GM19452 (cell line): ENCODE results near the gene CIBAR2.
"Not testable (repeated sequence)": the region's sequence is repeated elsewhere in the genome, so short reads cannot be mapped to it uniquely, and the experiment has no call there.

Experiments used
- ATAC-seq: cut with Tn5 transposase; IDR thresholded peaks from one replicate; pipeline ENCODE4 v1.9.1; 2021; ENCODE audit not compliant: unreplicated experiment

CIBAR2 gene

DNA sequence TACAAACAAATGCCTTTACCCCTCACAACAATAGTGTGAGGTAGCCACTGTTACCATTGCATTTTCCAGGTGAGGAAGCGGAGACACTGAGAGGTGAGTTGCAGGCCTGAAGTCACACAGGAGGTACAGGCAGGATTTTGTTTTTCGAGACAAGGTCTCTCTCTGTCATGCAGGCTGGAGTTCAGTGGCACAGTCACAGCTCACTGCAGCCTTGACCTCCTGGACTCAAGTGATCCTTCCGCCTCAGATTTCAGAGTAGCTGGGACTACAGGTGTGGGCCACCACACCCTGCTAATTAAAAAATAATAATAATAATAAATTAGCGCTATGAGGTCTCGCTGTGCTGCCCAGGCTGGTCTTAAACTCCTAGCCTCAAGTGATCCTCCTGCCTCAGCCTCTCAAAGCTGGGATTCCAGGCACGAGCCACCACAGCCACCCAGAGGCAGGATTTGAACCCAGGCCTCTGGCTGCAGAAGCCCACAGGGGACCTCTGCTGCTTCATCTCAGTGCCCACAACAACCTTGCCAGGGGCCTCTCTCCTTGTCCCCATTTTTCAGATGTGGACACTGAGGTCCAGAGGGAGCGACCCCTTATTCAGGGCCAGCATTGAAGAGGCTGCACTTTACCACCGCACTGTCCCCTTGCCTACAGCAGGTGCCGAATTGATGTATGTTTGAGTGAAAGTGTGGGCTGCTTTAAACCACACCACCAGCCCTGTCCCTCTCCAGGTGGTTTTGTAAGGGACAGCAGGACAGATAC, 16.0 kb upstream of the CIBAR2 start:
- ATAC-seq, result no peak

DNA sequence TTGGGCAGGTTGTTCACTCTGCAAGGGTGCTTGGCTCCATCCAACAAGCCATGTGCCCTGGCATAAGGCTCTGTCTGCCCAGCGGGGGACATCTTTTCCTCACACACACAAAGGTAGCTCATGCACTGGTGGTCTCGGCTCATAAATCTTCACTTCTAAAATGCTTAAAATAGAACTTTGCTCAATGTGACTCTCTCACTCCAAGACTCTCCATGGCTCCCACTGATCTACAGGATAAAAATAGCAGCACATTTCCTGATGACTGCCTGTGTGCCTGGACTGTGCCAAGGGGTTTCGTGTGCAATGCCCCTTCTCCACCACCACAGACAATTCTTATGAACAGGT, 15.1 kb upstream of the CIBAR2 start:
- no peak for ATAC-seq

DNA sequence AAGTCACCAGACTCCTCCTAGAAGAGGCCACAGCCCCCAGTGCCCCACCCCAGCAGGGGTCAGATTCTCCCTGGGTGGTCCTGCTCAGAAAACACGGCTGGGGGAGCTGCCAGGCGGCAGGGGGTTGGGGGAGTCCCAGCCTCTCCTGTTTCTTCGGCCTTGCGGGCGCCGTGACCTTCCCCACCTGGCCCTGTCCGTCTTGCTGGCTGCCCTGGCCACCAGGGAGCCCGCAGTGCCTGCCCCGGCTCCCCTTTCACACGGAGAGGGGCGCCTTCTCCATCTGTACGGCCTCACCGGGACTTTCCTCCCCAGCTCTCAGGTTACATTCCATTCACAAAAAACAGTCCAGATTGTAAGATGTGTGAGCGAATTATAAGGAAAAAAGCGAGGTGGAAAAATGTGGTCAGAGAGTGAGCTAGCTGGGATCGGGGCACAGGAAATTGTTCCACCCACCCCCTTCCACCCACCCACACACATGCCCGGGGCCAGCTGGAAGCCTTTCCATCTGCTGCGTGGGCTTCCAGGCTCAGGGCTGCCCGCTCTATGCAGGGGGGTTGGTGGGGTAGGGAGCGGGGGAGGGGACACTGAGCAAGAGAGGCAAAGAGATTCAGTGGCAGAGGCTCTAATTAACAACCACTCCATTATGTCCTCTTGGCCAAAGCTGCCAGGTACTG, 14.6 kb upstream of the CIBAR2 start:
- ATAC-seq, result no peak

DNA sequence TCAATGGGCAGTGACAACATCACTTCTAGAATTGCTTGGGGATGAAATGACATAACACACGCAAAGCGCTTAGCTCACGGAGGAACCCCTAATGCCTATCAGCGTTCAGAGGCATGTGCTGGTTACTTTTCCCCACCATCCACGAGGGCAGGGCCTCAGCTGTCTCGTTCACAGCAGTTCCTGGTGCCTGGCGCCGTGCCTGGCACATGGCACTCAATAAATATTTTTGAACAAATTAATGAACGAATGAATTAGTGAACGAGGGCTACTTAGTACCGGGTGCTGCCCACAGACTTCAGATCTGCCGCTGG, 14.1 kb upstream of the CIBAR2 start:
- no peak for ATAC-seq

DNA sequence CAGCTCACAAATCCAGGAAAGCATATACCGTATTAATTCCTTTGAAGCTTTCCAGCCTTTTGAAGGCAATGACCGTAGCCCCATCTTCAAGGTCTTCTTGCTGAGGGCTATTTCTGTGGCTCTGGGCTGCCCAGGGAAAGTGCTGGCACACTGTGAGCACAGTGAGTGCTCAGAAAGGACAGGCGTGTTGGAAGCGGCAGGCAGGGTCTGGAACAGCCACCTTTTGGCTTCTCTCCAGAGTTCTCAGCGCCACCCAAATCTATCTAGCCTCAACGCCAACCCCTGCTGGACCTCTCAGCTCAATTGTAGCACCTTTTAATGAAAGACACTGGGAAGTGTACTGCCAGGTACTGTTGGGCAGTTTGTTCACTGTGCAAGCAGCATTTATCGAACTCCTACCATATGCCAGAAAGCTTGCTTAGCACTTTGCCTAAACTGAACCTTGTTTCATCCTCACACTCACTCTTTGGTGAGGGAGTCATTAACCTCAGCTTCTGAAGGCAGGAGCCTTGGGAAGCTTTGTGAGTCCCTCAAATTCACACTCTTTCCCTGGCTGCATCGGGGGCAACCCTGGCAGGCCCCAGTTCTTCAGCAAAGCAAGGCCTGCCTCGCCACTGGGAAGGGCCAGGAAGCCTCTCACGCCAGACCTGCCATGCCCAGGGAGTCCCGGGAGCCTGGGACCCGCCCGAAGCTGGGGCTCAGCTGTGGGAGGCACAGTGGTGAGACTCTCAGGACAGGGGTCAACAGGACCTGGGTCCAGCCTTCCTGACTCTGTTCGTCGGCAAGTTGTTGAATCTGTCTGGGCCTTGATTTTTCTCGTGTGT, 13.5 kb upstream of the CIBAR2 start:
- no peak for ATAC-seq

DNA sequence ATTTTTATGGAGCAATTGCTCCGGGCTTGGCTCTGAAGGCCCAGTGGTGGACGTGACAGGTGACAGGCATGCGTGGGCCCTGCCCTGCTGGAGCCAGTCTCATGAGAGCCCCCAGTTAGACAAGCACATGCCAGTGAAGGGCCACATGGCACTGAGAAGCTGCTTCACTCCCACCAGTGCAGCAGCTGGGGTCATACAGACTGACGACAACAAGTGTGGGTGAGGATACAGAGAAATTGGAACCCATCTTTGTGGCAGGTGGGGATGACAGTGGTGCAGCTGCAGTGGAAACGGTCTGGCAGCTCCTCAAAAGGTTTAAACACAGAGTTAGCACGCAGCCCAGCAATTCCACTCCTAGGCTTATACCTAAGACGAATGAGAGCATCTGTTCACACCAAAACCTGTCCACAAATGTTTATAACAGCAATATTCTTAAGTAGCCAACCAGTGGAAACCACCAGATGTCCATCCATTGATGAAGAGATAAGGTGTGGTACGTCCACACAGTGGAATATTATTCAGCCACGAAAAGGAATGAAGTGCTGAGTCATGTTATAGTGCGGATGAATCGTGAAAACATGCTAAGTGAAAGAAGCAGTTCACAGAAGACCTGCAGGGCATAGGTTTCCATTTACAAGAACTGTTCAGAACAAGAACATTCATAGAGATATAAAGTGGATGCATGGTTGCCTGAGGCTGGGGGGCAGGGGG, 12.5 kb upstream of the CIBAR2 start:
- ATAC-seq, result no peak

DNA sequence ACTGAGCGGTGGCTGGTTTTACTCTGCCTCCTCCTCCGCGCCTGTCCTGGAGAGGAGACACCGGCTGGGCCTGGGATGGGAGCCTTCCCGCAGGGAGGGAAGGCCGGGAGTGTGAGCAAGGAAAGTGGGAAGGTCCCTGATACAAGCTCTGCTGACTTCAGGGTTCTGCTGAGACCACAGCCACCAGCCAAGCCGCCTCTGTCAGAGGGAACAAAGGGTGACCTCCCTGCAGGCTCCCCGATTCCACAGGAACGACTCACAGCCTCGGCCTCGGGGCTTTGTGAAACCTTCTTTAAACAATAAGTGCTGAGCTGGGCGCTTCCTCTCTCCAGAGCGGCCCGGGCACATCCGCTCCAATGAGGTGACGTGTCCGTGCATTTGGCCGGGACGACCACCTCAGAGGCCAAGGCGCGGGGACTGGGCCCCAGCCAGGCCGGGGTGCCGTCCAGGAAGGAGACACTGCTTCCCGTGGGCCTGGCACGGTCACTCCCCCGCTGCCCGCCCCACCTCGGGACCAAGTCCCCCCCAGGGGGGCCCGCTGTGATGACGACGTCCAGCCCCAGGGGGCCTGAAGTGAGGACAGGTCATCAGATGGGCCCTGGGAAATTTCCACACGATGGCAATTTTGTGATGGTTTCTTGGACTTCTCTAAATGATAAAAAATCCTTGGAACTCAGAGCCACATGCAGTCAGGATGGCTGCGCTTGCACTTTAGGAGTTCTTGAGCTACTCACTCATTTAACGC, 11.8 kb upstream of the CIBAR2 start:
- ATAC-seq, result no peak

DNA sequence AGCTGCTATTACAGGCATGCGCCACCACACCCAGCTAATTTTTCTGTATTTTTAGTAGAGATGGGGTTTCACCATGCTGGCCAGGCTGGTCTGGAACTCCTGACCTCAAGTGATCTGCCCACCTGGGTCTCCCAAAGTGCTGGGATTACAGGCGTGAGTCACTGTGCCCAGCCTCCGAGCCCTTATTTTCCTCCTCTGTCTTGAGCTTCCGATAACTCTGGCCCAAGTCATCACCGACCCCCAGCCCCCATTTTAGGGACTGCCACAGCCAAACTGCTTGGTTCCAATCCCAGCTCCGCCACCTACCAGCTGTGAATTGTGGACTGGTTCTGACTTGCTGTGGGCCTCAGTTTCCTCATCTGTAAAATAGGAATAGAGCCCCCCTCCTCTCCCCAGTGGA, 11.2 kb upstream of the CIBAR2 start:
- not testable (repeated sequence) for ATAC-seq

DNA sequence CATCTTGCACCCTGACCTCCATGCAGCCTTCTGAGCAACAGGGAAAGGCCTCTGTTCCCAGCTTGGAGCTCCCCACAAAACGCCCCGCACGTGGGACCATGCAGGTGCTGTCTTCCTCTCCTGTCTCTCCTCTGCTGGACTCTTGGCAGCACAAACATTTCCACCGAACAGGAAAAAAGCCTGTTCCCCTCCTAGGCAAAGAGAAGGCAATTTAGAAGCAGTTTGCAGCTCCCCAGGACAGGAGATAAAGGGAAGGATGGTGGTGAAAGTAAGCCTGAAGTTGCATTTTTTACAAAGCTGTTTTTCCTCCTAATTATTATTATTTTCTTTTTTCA, 7.7 kb upstream of the CIBAR2 start:
- ATAC-seq, result no peak

DNA sequence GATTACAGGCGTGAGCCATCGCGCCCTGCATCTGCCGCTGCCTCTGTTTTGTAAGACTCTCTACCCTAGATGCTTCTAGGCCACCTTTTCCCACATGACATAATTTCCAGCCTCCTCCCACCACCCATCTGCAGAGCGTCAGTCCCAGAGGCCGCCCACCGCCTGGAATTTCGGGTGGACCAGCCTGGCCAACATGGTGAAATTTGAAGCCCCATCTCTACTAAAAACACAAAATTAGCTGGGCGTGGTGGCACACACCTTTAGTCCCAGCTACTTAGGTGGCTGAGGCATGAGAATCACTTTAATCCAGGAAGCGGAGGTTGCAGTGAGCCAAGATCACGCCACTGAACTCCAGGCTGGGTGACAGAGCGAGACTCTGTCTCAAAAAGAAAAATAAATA, 5.1 kb upstream of the CIBAR2 start:
- ATAC-seq, result no peak

DNA sequence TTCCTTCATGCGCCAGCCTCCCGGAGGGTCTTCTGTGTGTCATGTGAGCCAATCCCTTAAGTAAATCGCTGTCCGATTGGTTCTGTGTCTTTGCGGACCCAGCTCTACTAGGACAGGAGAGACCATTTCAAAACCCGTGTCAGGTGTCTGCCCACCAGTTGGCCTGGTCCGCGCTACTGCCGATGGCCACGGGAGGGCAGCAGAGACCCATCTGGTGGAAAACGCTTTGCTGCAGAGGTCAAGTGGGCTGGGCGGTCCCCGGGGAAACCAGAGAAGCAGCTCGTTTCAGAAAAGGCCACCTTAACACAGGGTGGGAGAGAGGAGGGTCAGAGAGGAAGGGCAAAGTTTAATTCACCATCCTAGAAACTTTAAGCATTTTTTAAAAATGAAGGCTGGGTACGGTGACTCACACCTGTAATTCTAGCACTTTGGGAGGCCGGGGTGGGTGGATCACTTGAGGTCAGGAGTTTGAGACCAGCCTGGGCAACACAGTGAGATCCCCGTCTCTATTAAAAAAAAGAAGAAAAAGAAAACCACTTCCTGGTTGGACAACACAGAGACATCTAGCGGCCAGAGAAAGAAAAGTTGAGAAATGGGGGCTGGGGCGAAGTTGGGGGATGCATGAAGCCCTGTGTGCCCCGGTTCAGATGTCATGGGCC, 2.8 kb upstream of the CIBAR2 start:
- ATAC-seq, result peak; percentile 58

DNA sequence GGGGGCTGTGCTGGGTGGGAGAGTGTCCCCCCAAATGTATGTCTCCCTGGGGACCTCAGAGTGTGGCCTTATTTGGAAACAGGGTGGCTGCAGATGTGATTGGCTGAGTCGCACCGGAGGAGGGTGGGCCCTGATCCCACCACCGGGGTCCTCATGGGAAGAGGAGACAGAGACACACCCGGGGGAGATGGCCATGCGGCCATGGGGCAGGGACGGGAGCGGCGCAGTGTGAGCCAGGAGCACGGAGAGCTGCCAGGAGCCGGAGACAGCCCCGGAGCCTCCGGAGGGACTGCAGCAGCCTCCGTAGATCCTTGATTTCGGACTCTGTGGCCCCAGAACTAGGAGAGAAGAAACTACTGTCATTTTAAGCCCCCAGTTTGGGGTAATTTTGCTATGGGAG, 1.6 kb upstream of the CIBAR2 start:
- ATAC-seq, result no peak

DNA sequence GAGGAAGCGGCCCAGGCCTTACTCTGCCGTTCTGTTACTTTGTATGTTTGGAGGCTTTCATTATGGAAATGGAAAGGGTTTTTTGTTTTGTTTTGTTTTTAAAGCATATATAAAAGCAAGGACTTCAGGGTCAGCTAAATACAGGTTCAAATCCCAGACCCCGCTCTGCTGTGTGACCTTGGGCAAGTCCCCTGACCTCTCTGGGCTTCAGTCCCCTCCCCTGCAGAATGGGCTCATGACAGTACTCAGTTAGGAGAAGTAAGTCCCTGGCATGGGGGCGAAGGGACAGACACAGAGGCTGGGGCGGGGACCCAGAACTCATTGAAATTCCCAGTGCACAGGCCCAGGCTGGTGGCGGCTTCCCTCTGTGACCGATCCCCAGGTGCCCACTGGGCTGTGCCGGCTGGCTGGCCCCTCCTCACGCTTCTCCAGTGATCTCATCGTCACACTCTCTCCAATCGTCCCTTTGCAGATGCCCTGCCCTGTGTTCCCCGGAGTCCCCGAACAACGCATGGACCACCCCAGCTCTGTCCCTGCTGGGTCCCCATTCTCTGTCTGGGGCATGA, 979 bp upstream of the CIBAR2 start:
- no peak for ATAC-seq

DNA sequence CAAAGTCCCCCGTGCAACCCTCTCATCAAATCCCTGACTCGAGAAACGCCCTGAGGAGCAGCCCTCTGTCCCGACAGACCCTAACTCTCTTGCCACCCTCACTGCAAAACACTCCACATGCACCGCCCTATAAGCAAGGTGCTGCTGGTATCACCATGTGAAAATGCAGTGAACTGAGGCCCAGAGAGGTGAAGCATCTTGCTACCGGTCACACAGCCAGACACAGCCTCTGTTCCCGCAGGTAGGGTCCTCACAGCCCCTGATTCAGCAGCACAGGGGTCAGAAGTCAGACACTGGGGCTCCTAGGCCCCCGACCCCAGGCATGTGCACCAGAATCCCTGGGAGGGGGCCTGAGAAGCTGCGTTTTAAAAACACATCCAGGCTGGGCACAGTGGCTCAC, 1.1 kb downstream of the CIBAR2 start:
- ATAC-seq, result no peak

DNA sequence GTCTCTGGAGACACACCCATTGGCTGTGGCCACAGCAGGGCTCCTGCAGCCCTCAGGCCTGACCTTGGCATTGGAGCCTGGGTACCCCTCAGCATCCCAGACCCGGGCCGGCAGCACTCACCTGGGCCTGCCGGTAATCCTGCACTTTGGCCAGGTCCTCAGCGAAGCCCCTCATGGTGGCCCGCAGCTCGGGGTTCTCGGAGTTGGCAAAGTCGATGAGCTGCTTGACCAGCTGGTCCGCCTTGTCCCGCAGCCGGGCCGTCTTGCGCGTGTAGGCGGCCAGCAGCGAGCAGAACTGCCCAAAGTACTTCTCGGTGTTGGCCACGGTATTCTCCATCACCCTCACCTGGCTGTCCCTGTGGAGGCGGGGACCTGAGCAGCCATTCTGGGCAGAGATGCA, 2.2 kb downstream of the CIBAR2 start:
- ATAC-seq, result no peak

DNA sequence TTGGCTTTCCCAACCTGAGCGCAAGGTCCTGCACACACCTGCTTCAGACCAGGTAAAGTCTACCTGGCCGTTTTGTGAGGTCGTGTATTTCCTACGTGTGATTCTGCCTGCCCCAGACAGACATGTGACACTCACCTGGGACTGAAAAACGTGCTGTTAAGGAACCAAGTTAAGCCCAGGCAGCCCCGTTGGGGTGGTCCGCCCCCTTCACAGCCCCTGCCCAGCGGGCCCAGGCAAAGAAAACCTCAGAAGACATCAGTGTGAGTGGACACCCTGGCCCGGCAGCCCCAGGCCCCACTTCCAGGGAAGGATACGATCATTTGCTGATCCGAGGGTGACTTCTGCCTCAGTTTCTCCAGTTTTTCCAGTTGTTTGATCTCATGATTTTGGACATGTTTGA, 4.7 kb downstream of the CIBAR2 start:
- no peak for ATAC-seq

DNA sequence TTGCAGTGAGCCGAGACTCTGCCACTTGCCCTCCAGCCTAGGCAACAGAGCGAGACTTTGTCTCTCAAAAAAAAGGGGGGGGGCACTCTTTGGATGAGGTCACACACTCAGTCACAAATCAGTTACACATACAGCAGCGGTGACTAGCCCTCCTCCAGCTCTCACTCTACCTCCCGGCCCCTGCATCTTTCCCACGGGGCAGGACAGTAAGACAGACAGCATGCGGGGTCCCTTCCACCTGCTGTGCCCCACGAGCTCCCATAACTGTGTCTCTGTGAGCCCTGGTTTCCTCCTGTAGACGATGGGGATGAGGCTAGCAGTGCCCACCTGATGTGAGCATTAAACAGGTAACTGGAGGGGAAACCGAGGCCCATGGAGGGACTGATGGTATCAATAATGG, 5.2 kb downstream of the CIBAR2 start:
- no peak for ATAC-seq

DNA sequence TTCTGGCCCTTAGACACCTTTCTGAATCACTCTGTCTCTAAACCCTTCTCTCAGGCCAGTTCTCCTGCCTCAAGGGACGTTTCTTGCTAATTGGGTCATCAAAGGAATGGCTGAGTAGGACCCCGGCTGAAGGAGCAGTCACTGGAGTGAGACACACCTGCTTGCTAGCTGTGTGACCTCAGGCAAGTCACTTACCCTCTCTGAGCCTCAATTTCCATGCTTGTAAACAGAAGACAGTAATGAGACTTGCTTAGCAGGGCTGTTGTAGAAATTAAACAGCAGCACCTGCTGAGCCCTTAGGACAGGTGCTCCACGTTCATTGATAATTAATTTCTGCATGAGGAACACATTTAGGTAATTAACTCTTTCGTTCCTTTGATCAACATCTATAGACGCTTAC, 6.8 kb downstream of the CIBAR2 start:
- no peak for ATAC-seq

DNA sequence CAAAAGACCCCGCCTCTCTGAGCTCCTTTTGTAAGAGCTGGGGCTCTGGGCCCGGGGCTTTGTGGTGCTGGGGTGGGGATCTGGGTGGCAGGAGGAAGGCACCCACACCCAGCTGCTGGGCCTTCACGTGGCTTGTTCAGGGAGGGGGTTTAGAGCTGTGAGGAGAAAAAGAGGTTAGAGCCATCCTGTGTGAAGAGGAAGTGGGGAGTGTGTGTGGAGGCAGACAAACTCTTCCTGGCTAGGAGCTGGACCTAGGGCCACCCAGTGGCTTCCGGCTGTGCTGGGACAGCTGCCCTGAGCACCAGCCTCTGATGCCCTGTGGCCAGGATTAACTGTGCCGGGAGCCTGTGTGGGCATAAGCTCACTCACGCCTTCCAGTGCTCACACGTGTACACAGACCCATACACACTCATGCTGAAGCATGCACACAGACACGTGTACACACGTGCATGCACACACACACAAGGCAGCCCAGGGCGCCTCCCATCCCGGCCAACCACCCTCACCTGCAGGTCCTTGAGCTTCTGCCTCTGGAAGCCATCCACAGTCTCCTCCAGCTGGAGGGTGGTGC, 7.4 kb downstream of the CIBAR2 start:
- ATAC-seq, result no peak

DNA sequence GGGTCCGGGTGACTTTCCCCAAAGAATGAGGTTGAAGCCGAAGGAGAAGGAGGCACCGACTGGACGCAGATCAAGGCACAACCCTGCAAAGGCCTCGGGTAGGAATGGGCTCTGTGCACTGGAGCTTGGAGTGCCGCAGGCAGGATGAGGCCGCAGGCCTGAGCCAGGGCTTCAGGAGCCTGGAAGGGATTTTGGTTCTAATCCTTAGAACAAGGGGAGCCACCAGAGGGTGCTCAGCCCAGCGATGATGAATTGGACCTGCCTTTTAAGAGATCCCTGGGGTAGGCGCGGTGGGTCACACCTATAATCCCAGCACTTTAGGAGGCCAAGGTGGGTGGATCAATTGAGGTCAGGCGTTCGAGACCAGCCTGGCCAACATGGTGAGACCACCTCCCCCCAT, 8.1 kb downstream of the CIBAR2 start:
- no peak for ATAC-seq
